Neuronal stem cell (in vitro differentiated cells): ENCODE measurements around the gene CPLX4.

Experiments
- DNase-seq: peaks from one replicate; pipeline ENCODE4 v3.0.0-alpha.2; 2013; ENCODE audit warnings: low spot score
- H2AFZ ChIP-seq: one replicate; pipeline ENCODE4 v1.6.1; 2013; ENCODE audit warnings: mild to moderate bottlenecking, low read length, inconsistent platforms
- H2AK5ac ChIP-seq: 2 replicates; pipeline ENCODE4 v1.6.1; 2013; ENCODE audit warnings: low read depth, mild to moderate bottlenecking, inconsistent platforms, low read length, moderate library complexity, mixed read lengths
- H2BK120ac ChIP-seq: 2 replicates; pipeline ENCODE4 v1.6.1; 2013; ENCODE audit warnings: low read depth, mild to moderate bottlenecking, inconsistent platforms, low read length, moderate library complexity, mixed read lengths
- H2BK12ac ChIP-seq: one replicate; pipeline ENCODE4 v1.6.1; 2013; ENCODE audit warnings: low read length, inconsistent platforms
- H2BK15ac ChIP-seq: 2 replicates; pipeline ENCODE4 v1.6.1; 2013; ENCODE audit warnings: mild to moderate bottlenecking, low read length, inconsistent platforms, mixed read lengths
- H2BK5ac ChIP-seq: one replicate; pipeline ENCODE4 v1.6.1; 2013; ENCODE audit warnings: inconsistent platforms, mild to moderate bottlenecking, low read length, moderate library complexity
- H3K14ac ChIP-seq: one replicate; pipeline ENCODE4 v1.6.1; 2013; ENCODE audit warnings: low read length, inconsistent platforms
- H3K18ac ChIP-seq: 2 replicates; pipeline ENCODE4 v1.6.1; 2013; ENCODE audit warnings: low read length, inconsistent platforms
- H3K23ac ChIP-seq: 2 replicates; pipeline ENCODE4 v1.6.1; 2013; ENCODE audit warnings: low read depth, mild to moderate bottlenecking, mixed read lengths, low read length, inconsistent platforms; ENCODE audit not compliant: poor library complexity
- H3K27ac ChIP-seq: replicated peaks from 3 replicates; pipeline ENCODE4 v1.5.1; 2013; ENCODE audit warnings: low read length, inconsistent platforms
- H3K27me3 ChIP-seq, 3 experiments: 2 replicates each; pipeline ENCODE4 v1.6.1; 2013; ENCODE audit warnings: low read length in 3 of 3, mild to moderate bottlenecking in 2 of 3, inconsistent platforms in 1 of 3, low read depth in 1 of 3, mixed read lengths in 1 of 3, moderate library complexity in 1 of 3; ENCODE audit not compliant: control insufficient read depth in 3 of 3, insufficient read depth in 3 of 3
- H3K36me3 ChIP-seq, 2 donors: replicated peaks in 1 of 2; 2 replicates each; pipeline ENCODE4 v1.6.1; 2013; ENCODE audit warnings: low read length in 2 of 2; ENCODE audit not compliant: control insufficient read depth in 2 of 2, insufficient read depth in 2 of 2
- H3K4ac ChIP-seq: 2 replicates; pipeline ENCODE4 v1.6.1; 2013; ENCODE audit warnings: inconsistent platforms, mild to moderate bottlenecking, low read length, moderate library complexity
- H3K4me1 ChIP-seq, 2 donors: 1 replicate in 1 of 2; 2 replicates in 1 of 2; pipeline ENCODE4 v1.6.1; 2013; ENCODE audit warnings: low read length in 2 of 2, low read depth in 1 of 2; ENCODE audit not compliant: control insufficient read depth in 2 of 2, insufficient read depth in 1 of 2
- H3K4me2 ChIP-seq: one replicate; pipeline ENCODE4 v1.6.1; 2013; ENCODE audit warnings: mild to moderate bottlenecking, low read length, inconsistent platforms; ENCODE audit not compliant: insufficient read depth, poor library complexity, severe bottlenecking
- H3K4me3 ChIP-seq, 2 donors: 2 replicates each; pipeline ENCODE4 v1.5.1; 2013; ENCODE audit warnings: low read length in 2 of 2, mild to moderate bottlenecking in 2 of 2, inconsistent platforms in 1 of 2, moderate library complexity in 1 of 2
- H3K79me1 ChIP-seq: one replicate; pipeline ENCODE4 v1.6.1; 2013; ENCODE audit warnings: low read depth, mild to moderate bottlenecking, inconsistent platforms, low read length, moderate library complexity
- H3K9ac ChIP-seq: one replicate; pipeline ENCODE4 v1.6.1; 2013; ENCODE audit warnings: mild to moderate bottlenecking, low read depth, low read length, inconsistent platforms; ENCODE audit not compliant: poor library complexity
- H3K9me3 ChIP-seq, 2 donors: replicated peaks in 1 of 2; 2 replicates each; pipeline versions ENCODE3 to v1.6.1; 2013; ENCODE audit warnings: low read length in 2 of 2, mild to moderate bottlenecking in 2 of 2, inconsistent platforms in 1 of 2, low read depth in 1 of 2, mixed read lengths in 1 of 2, moderate library complexity in 1 of 2; ENCODE audit not compliant: control insufficient read depth in 2 of 2, insufficient read depth in 1 of 2
- H4K8ac ChIP-seq: one replicate; pipeline ENCODE4 v1.6.1; 2013; ENCODE audit warnings: low read depth, mild to moderate bottlenecking, inconsistent platforms, low read length, moderate library complexity
- H4K91ac ChIP-seq: one replicate; pipeline ENCODE4 v1.6.1; 2013; ENCODE audit warnings: low read length, low read depth, mild to moderate bottlenecking, inconsistent platforms; ENCODE audit not compliant: poor library complexity
- WGBS, 2 donors: extraction: QIAGEN DNeasy Blood & Tissue Kit; methylation state at CpG; one replicate each; pipeline ENCODE4 v1.1.7; 2013; ENCODE audit warnings: missing lambda C conversion rate in 2 of 2, mixed read lengths in 1 of 2; ENCODE audit not compliant: insufficient read length in 2 of 2, insufficient replicate concordance in 1 of 2; ENCODE audit errors: extremely low coverage in 2 of 2; 5-methylcytosine and 5-hydroxymethylcytosine counted together

CPLX4 gene

GRCh38 chr18:59268127-59268720, 50.2 kb downstream of the CPLX4 start:
- no peak overlapping the region for H4K8ac ChIP-seq
- H3K79me1 ChIP-seq = peaks cover 2% of the 10 kb centered on the region
- no peak overlapping the region for H2BK5ac ChIP-seq
- no peak overlapping the region for H3K27ac ChIP-seq
- H2BK15ac ChIP-seq = no peak overlapping the region
- no peak overlapping the region for H3K4ac ChIP-seq
- no peak overlapping the region for H3K9ac ChIP-seq
- no peak overlapping the region for H2BK12ac ChIP-seq
- H2BK120ac ChIP-seq = no peak overlapping the region
- peaks cover 0 to 22% of the 10 kb centered on the region in 2 donors for H3K36me3 ChIP-seq
- peaks cover 3 to 98% (median 49%) of the 10 kb centered on the region in 3 experiments for H3K27me3 ChIP-seq
- H3K9me3 ChIP-seq = peaks cover 9 to 27% of the 10 kb centered on the region in 2 donors
- H3K18ac ChIP-seq = peak overlapping the region; percentile 84
- no peak overlapping the region for H4K91ac ChIP-seq
- no peak overlapping the region for H3K14ac ChIP-seq
- DNase-seq = no peak
- peaks cover 0 to 17% of the 10 kb centered on the region in 2 donors for H3K4me1 ChIP-seq
- H3K4me2 ChIP-seq = no peak overlapping the region
- H3K23ac ChIP-seq = peak overlapping the region; percentile 71
- 100% methylated on average over 2 of the region's 28 CpGs; no CpG with 5 or more reads in 1 of the 2 donors for WGBS, 2 donors
- H2AK5ac ChIP-seq = peak overlapping the region; percentile 45
- peak overlapping the region; percentile 38 to 52 for H3K4me3 ChIP-seq
- peak overlapping the region; percentile 98 for H2AFZ ChIP-seq

GRCh38 chr18:59267503-59268126, 50.8 kb downstream of the CPLX4 start:
- Histone ChIP-seq H3K14ac (no peak overlapping the region), H2BK15ac (no peak overlapping the region), H3K79me1 (peaks cover 2% of the 10 kb centered on the region), H3K4me1 (peaks cover 0 to 17% of the 10 kb centered on the region in 2 donors), H3K9me3 (peaks cover 9 to 27% of the 10 kb centered on the region in 2 donors), H3K23ac (no peak overlapping the region), H3K36me3 (peaks cover 0 to 22% of the 10 kb centered on the region in 2 donors), H3K9ac (no peak overlapping the region), H2AFZ (peak overlapping the region; percentile 98), H3K18ac (peak overlapping the region; percentile 42), H4K91ac (no peak overlapping the region), H4K8ac (no peak overlapping the region), H2BK5ac (no peak overlapping the region), H3K4me3 (no peak overlapping the region), H2BK120ac (no peak overlapping the region), H3K4ac (no peak overlapping the region), H2BK12ac (no peak overlapping the region), H3K4me2 (no peak overlapping the region), H2AK5ac (no peak overlapping the region), H3K27me3 (peaks cover 3 to 98% (median 52%) of the 10 kb centered on the region in 3 experiments), H3K27ac (no peak overlapping the region)
- no CpG with 5 or more reads among the region's 41 CpGs for WGBS, 2 donors
- DNase-seq = no peak

- peaks cover 9 to 27% of the 10 kb centered on the region in 2 donors for H3K9me3 ChIP-seq
Measured at GRCh38 chr18:59266886-59267502, 51.5 kb downstream of the CPLX4 start.

DNA sequence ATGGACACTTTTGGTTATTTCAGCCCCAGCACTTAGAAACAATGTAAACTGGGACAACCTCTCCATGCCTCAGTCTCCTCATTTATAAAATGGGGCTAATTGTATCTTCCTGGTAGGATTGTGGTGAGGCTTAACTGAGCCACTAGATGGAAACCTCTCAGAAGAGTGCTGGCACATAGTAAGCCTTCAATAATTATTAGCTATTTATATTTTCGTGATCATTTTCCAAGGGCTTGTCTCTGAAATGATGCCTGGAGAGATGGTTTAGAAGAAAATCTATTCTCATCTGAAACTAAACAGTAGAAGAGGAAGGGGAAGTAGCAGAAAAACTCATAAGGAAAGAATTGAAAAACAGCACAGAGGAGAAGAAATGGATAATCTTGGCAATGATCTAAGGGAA, 52.0 kb downstream of the CPLX4 start:
- no CpG with 5 or more reads among the region's 1 CpG for WGBS, 2 donors

More at GRCh38 chr18:59266886-59267502, 51.5 kb downstream of the CPLX4 start:
- Histone ChIP-seq H4K91ac (no peak overlapping the region), H2BK12ac (no peak overlapping the region), H2BK15ac (no peak overlapping the region), H3K4me3 (no peak overlapping the region), H3K14ac (no peak overlapping the region), H3K9ac (no peak overlapping the region), H3K4me1 (peaks cover 0 to 17% of the 10 kb centered on the region in 2 donors), H3K4me2 (no peak overlapping the region), H3K4ac (no peak overlapping the region), H2BK5ac (no peak overlapping the region), H3K18ac (no peak overlapping the region), H4K8ac (no peak overlapping the region), H2AFZ (no peak overlapping the region), H3K79me1 (peaks cover 2% of the 10 kb centered on the region), H2AK5ac (no peak overlapping the region), H3K27ac (no peak overlapping the region), H3K23ac (no peak overlapping the region), H2BK120ac (no peak overlapping the region), H3K27me3 (peaks cover 3 to 94% (median 52%) of the 10 kb centered on the region in 3 experiments), H3K36me3 (peaks cover 0 to 22% of the 10 kb centered on the region in 2 donors)
- no CpG with 5 or more reads among the region's 10 CpGs for WGBS, 2 donors
- DNase-seq = no peak

More for the DNA sequence above, 52.0 kb downstream of the CPLX4 start:
- Histone ChIP-seq H3K4me2 (no peak overlapping the region), H2BK5ac (no peak overlapping the region), H4K91ac (no peak overlapping the region), H4K8ac (no peak overlapping the region), H3K9me3 (peaks cover 9 to 27% of the 10 kb centered on the region in 2 donors), H2BK12ac (no peak overlapping the region), H3K79me1 (peaks cover 2% of the 10 kb centered on the region), H3K14ac (no peak overlapping the region), H3K27ac (no peak overlapping the region), H3K9ac (no peak overlapping the region), H3K18ac (no peak overlapping the region), H3K4me3 (no peak overlapping the region), H3K4me1 (peaks cover 0 to 17% of the 10 kb centered on the region in 2 donors), H2BK120ac (no peak overlapping the region), H2AK5ac (no peak overlapping the region), H2BK15ac (no peak overlapping the region), H3K4ac (no peak overlapping the region), H3K23ac (no peak overlapping the region), H2AFZ (no peak overlapping the region), H3K27me3 (peaks cover 3 to 89% (median 52%) of the 10 kb centered on the region in 3 experiments), H3K36me3 (peaks cover 0 to 22% of the 10 kb centered on the region in 2 donors)
- no peak for DNase-seq
